Panc1 (cell line): ENCODE results near the gene CMKLR1.

Experiments
- POLR2AphosphoS5 ChIP-seq: IDR thresholded peaks from 2 replicates; pipeline ENCODE4 v1.6.1; 2012; ENCODE audit warnings: mild to moderate bottlenecking, low read depth, low read length, moderate library complexity
- TCF7L2 ChIP-seq: IDR thresholded peaks from 2 replicates; pipeline ENCODE4 v1.6.1; 2011; ENCODE audit warnings: mild to moderate bottlenecking, low read depth, low read length, inconsistent platforms

DNA sequence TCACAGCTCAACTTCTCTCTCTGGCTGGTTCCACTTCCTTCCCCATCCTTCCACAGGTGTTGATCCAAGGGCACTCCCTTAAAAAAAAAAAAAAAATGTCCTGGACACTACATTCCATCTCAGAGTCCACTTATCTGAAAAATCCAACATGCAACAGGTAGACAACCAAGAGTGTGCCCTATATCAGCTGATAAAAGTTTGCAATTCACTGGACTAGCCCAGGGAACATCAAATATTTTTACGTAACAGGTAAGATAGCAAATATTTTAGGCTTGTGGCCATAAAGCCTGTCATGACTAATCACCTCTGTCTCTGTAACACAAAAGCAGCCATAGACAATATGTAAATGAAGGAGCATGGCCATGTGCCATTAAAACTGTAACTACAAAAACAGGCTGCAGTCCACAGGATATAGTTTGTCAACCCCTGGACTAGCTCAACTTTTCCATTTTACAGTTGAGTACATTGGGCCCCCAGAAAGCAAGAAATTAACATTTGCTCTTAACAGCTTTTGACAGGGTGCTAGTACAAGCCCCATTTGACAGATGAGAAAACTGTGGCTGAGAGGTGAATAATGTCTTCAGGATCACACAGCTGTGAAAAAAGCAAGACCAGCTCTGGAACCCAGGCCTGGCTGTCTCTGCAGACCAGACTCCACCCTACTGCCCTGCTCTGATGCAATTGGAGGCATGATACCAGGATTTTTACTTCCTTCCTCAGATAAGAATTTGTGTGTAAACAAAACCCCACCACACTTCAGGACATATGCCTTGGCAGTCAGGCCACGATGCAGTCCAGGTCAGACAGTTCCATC, 68.9 kb downstream of the CMKLR1 start:
- no peak for TF ChIP-seq POLR2AphosphoS5
- TF ChIP-seq TCF7L2, result no peak
